ENCODE data around the gene MMP11.

DNA sequence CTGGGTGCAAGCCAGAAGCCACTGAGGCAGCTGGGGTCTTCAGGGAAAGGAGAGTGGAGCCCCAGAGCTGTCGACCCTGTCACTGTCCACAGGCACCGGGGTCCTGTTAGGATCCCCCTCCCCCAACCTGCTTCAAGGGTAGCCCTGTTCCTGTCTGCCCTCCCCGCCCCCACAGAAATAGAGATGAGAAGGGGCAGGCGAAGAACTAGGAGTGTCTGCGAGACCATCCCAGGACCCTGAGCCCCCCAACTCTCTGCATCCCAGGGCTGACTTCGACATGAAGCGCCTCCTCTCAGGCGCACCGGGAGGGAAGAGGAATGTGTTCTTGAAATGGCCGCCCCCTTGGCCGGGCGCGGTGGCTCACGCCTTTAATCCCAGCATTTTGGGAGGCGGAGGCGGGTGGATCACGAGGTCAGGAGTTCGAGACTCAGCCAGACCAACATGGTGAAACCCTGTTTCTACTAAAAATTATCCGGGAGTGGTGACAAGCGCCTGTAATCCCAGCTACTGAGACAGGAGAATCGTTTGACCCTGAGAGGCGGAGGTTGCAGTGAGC lies 21.1 kb upstream of the MMP11 start:
- no peak for TF ChIP-seq EP300 (IDR thresholded peaks at IDR 0.05; ENCODE audit: borderline replicate concordance in 1 of 2, low read depth in 1 of 2, low read length in 1 of 2)
- no peak for TF ChIP-seq YY1 (IDR thresholded peaks at IDR 0.05; ENCODE audit: low read depth)
- TF ChIP-seq CTCF (IDR thresholded peaks at IDR 0.05), result no peak
- no peak for TF ChIP-seq RXRA (IDR thresholded peaks at IDR 0.05; ENCODE audit: borderline replicate concordance, low read depth)
- TF ChIP-seq EZH2phosphoT487 (IDR thresholded peaks at IDR 0.05; ENCODE audit: borderline replicate concordance, low read depth), result no peak
- TF ChIP-seq SMC3 (IDR thresholded peaks at IDR 0.05; ENCODE audit: low read depth, low read length), result no peak
- TF ChIP-seq GABPA (IDR thresholded peaks at IDR 0.05; ENCODE audit: low read depth), result no peak
- TF ChIP-seq RFX5 (IDR thresholded peaks at IDR 0.05; ENCODE audit: low read length), result no peak
- no peak for TF ChIP-seq USF2 (IDR thresholded peaks at IDR 0.05; ENCODE audit: borderline replicate concordance, low read depth, low read length)

Data from SK-N-SH (cell line).